T-cell (primary cell): ENCODE data around the gene STK35. TPM values are rescaled to one million over a fixed set of nuclear protein-coding genes. Genes with fewer than 3 reads are reported as not detected.

Experiments used
- ATAC-seq, 4 experiments: fragments of 200-7000 bp in 3 of 4; fragments of 150-1000 bp in 1 of 4; cut with Tn5 transposase; replicated peaks in 1 of 4; 1 replicate in 3 of 4; 2 replicates in 1 of 4; pipeline ENCODE4 v1.10.0; 2021; ENCODE audit warnings: moderate library complexity in 3 of 4, mild to moderate bottlenecking in 2 of 4, moderate number of reproducible peaks in 1 of 4
- CTCF ChIA-PET, 2 donors: fragments of 300-600 bp; sonication (Branson Sonifier 250); formaldehyde crosslinking; loops; one replicate each; lab custom pipeline; 2022; ENCODE audit warnings: antibody characterized with exemption in 2 of 2; lab: Charles Lee
- POLR2A ChIA-PET, 2 donors: fragments of 300-600 bp; sonication (Branson Sonifier 250); formaldehyde crosslinking; loops; one replicate each; lab custom pipeline; 2022; ENCODE audit warnings: antibody characterized with exemption in 2 of 2; lab: Charles Lee
- DNase-seq, 35 experiments: peaks; one replicate each; pipeline versions ENCODE4 v3.0.0 to v3.0.0-alpha.2; 2013 to 2023
- H3K27ac ChIP-seq: one replicate; pipeline ENCODE4 v1.5.1; 2013; ENCODE audit warnings: low read length
- H3K27me3 ChIP-seq, 2 experiments: replicated peaks in 1 of 2; 1 replicate in 1 of 2; 2 replicates in 1 of 2; pipeline versions ENCODE4 v1.6.1 to v1.7.0; 2013; ENCODE audit warnings: low read length in 1 of 2, mixed read lengths in 1 of 2; ENCODE audit not compliant: control insufficient read depth in 2 of 2, insufficient read depth in 2 of 2; ENCODE audit errors: extremely low read depth in 1 of 2
- H3K36me3 ChIP-seq, 2 donors: 1 replicate in 1 of 2; 2 replicates in 1 of 2; pipeline versions ENCODE4 v1.6.1 to v1.7.0; 2013; ENCODE audit warnings: low read length in 1 of 2; ENCODE audit not compliant: control insufficient read depth in 2 of 2, insufficient read depth in 1 of 2; ENCODE audit errors: extremely low read depth in 1 of 2
- H3K4me1 ChIP-seq, 2 experiments: 1 replicate in 1 of 2; 2 replicates in 1 of 2; pipeline versions ENCODE4 v1.6.1 to v1.7.0; 2013; ENCODE audit warnings: low read length in 2 of 2, mixed read lengths in 1 of 2; ENCODE audit not compliant: insufficient read depth in 2 of 2, control insufficient read depth in 1 of 2; ENCODE audit errors: extremely low read depth in 1 of 2
- H3K4me3 ChIP-seq, 2 donors: 1 replicate in 1 of 2; 2 replicates in 1 of 2; pipeline versions ENCODE4 v1.5.1 to v1.7.0; 2013; ENCODE audit warnings: mild to moderate bottlenecking in 2 of 2, low read length in 1 of 2, moderate library complexity in 1 of 2; ENCODE audit not compliant: control insufficient read depth in 1 of 2; ENCODE audit errors: extremely low read depth in 1 of 2
- H3K9me3 ChIP-seq: 2 replicates; pipeline ENCODE4 v1.7.0; 2013
- H3K27ac Mint-ChIP-seq, 2 donors: one replicate each; pipeline ENCODE4 v1.8.0; 2020 to 2021; ENCODE audit warnings: mild to moderate bottlenecking in 2 of 2, mixed read lengths in 2 of 2
- H3K27me3 Mint-ChIP-seq, 2 donors: one replicate each; pipeline ENCODE4 v1.8.0; 2021 to 2022; ENCODE audit warnings: mixed read lengths in 2 of 2
- H3K36me3 Mint-ChIP-seq: one replicate; pipeline ENCODE4 v1.8.0; 2021; ENCODE audit warnings: mixed read lengths
- H3K4me1 Mint-ChIP-seq, 3 donors: one replicate each; pipeline ENCODE4 v1.8.0; 2020 to 2022; ENCODE audit warnings: mixed read lengths in 3 of 3, mild to moderate bottlenecking in 1 of 3
- H3K4me3 Mint-ChIP-seq, 3 donors: one replicate each; pipeline ENCODE4 v1.8.0; 2020 to 2022; ENCODE audit warnings: mild to moderate bottlenecking in 3 of 3, mixed read lengths in 3 of 3, moderate library complexity in 3 of 3
- H3K9me3 Mint-ChIP-seq, 3 donors: one replicate each; pipeline ENCODE4 v1.8.0; 2020 to 2022; ENCODE audit warnings: mixed read lengths in 3 of 3
- WGBS: methylation state at CpG from one replicate; pipeline ENCODE4 v1.1.5; 2013; ENCODE audit warnings: missing lambda C conversion rate; ENCODE audit not compliant: insufficient coverage; 5-methylcytosine and 5-hydroxymethylcytosine counted together
- total RNA-seq, 35 experiments: library from RNA in 6 of 35; stranded (reverse) in 6 of 35; fragments of 120-200 nt in 1 of 35; gene quantifications; one replicate each; pipeline versions ENCODE4 v1.2.1 to v1.2.4 and lab custom pipeline; 2013 to 2026

The STK35 gene
- 10 to 100 TPM; 16.2 to 20.6 (median 19.3) TPM for total RNA-seq
- 12.7 TPM for total RNA-seq (2013)
- total RNA-seq (lab: John Stamatoyannopoulos, UW) = 25.7 to 87.7 (median 49.3) reads per million in 29 experiments

GRCh38 chr20:2101057-2101864 is at the start of gene STK35:
TSS of gene STK35 (plus strand) at chr20:2101827. CDS start at chr20:2101882, 55 bp downstream.
- Histone ChIP-seq H3K9me3 (no peaks in the 10 kb centered on the region), H3K27ac (peak within 1 kb of the TSS; percentile 100), H3K27me3 (no peaks in the 10 kb centered on the region), H3K4me1 (peaks cover 27 to 34% of the 10 kb centered on the region in 2 experiments), H3K36me3 (no peaks in the 10 kb centered on the region), H3K4me3 (peak within 1 kb of the TSS; percentile 87 to 95)
- Mint-ChIP-seq H3K4me3 (peak within 1 kb of the TSS; percentile 89 to 91 (median 91)), H3K9me3 (no peaks in the 10 kb centered on the region), H3K27me3 (no peaks in the 10 kb centered on the region), H3K4me1 (peaks cover 37 to 47% (median 44%) of the 10 kb centered on the region in 3 donors), H3K36me3 (peaks cover 10% of the 10 kb centered on the region), H3K27ac (peak within 1 kb of the TSS; percentile 100)
- 3% methylated on average over 29 of the region's 32 CpGs for WGBS
- DNase-seq = peak in 1 of 35 experiments; percentile 16
- ChIA-PET POLR2A (interaction anchor here (0.6 to 1.6 kb wide), 2 partner anchors 142 to 876 kb away, joined by 3 read pairs; no protein-coding TSS in a partner anchor), CTCF (no interaction called here)
- peak in 3 of 4 experiments; percentile 24 to 43 (median 41) for ATAC-seq

- ATAC-seq = no peak
- Histone ChIP-seq H3K4me3 (no peak overlapping the region), H3K27ac (no peak overlapping the region), H3K36me3 (no peaks in the 10 kb centered on the region), H3K9me3 (no peaks in the 10 kb centered on the region), H3K27me3 (peaks cover 2 to 31% of the 10 kb centered on the region in 2 experiments), H3K4me1 (no peaks in the 10 kb centered on the region)
- ChIA-PET POLR2A (no interaction called here), CTCF (no interaction called here)
- peaks cover 26 to 53% of the 10 kb centered on the region in 2 donors for H3K27me3 Mint-ChIP-seq
- H3K27ac Mint-ChIP-seq = no peak overlapping the region
- no peaks in the 10 kb centered on the region for H3K4me1 Mint-ChIP-seq
- no peak overlapping the region for H3K4me3 Mint-ChIP-seq
- no CpG with 5 or more reads among the region's 2 CpGs for WGBS
- peaks cover 3 to 7% (median 4%) of the 10 kb centered on the region in 3 donors for H3K9me3 Mint-ChIP-seq
- no peak for DNase-seq
- no peaks in the 10 kb centered on the region for H3K36me3 Mint-ChIP-seq
These were observed 49.7 kb upstream of the STK35 start for GRCh38 chr20:2051946-2052345.

GRCh38 chr20:2052741-2053140 is 48.9 kb upstream of the STK35 start:
- ChIA-PET POLR2A (no interaction called here), CTCF (no interaction called here)
- peaks cover 33 to 60% of the 10 kb centered on the region in 2 donors for H3K27me3 Mint-ChIP-seq

GRCh38 chr20:2053615-2054014 is 48.0 kb upstream of the STK35 start:
- no peaks in the 10 kb centered on the region for H3K36me3 ChIP-seq
- H3K4me3 Mint-ChIP-seq = no peak overlapping the region
- POLR2A ChIA-PET = no interaction called here
- no peaks in the 10 kb centered on the region for H3K4me1 Mint-ChIP-seq
- ATAC-seq (no peak), DNase-seq (no peak)
- H3K27me3 ChIP-seq = peaks cover 2 to 35% of the 10 kb centered on the region in 2 experiments
- H3K4me1 ChIP-seq = no peaks in the 10 kb centered on the region
- CTCF ChIA-PET = no interaction called here
- no peaks in the 10 kb centered on the region for H3K9me3 ChIP-seq
- H3K4me3 ChIP-seq = no peak overlapping the region
- H3K9me3 Mint-ChIP-seq = peaks cover 11 to 20% (median 14%) of the 10 kb centered on the region in 3 donors
- peaks cover 2% of the 10 kb centered on the region for H3K36me3 Mint-ChIP-seq
- H3K27ac Mint-ChIP-seq = no peak overlapping the region
- H3K27me3 Mint-ChIP-seq = peaks cover 36 to 65% of the 10 kb centered on the region in 2 donors
- H3K27ac ChIP-seq = no peak overlapping the region

More at GRCh38 chr20:2052741-2053140, 48.9 kb upstream of the STK35 start:
- Histone ChIP-seq H3K4me3 (no peak overlapping the region), H3K27me3 (peaks cover 2 to 35% of the 10 kb centered on the region in 2 experiments), H3K36me3 (no peaks in the 10 kb centered on the region), H3K9me3 (no peaks in the 10 kb centered on the region), H3K27ac (no peak overlapping the region), H3K4me1 (no peaks in the 10 kb centered on the region)
- H3K36me3 Mint-ChIP-seq = peaks cover under 1% of the 10 kb centered on the region
- 33% methylated on average over 1 of the region's 1 CpG for WGBS
- no peak overlapping the region for H3K4me3 Mint-ChIP-seq
- DNase-seq = no peak
- no peak overlapping the region for H3K27ac Mint-ChIP-seq
- ATAC-seq = no peak
- no peaks in the 10 kb centered on the region for H3K4me1 Mint-ChIP-seq
- H3K9me3 Mint-ChIP-seq = peaks cover 4 to 11% (median 6%) of the 10 kb centered on the region in 3 donors

GRCh38 chr20:2054911-2055310 is 46.7 kb upstream of the STK35 start:
- H3K4me3 ChIP-seq = no peak overlapping the region
- Mint-ChIP-seq H3K4me3 (no peak overlapping the region), H3K36me3 (peaks cover 2% of the 10 kb centered on the region), H3K9me3 (peaks cover 11 to 21% (median 14%) of the 10 kb centered on the region in 3 donors), H3K27ac (no peak overlapping the region), H3K4me1 (no peaks in the 10 kb centered on the region), H3K27me3 (peaks cover 30 to 70% of the 10 kb centered on the region in 2 donors)
- no peaks in the 10 kb centered on the region for H3K4me1 ChIP-seq
- H3K27me3 ChIP-seq = peaks cover 2 to 28% of the 10 kb centered on the region in 2 experiments
- no peaks in the 10 kb centered on the region for H3K9me3 ChIP-seq
- H3K27ac ChIP-seq = no peak overlapping the region
- ChIA-PET CTCF (no interaction called here), POLR2A (interaction anchor here in 1 of 2 donors (0.7 kb wide), 1 partner anchor 23 kb away, joined by 3 read pairs; no protein-coding TSS in a partner anchor)
- ATAC-seq = no peak
- no peak for DNase-seq
- H3K36me3 ChIP-seq = no peaks in the 10 kb centered on the region

- peaks cover 8 to 13% (median 11%) of the 10 kb centered on the region in 3 donors for H3K9me3 Mint-ChIP-seq
- CTCF ChIA-PET = no interaction called here
- ATAC-seq (no peak), DNase-seq (no peak)
- no peak overlapping the region for H3K4me3 ChIP-seq
- H3K27me3 Mint-ChIP-seq = peaks cover 29 to 56% of the 10 kb centered on the region in 2 donors
- no peaks in the 10 kb centered on the region for H3K4me1 ChIP-seq
- no peak overlapping the region for H3K4me3 Mint-ChIP-seq
- POLR2A ChIA-PET = no interaction called here
- H3K9me3 ChIP-seq = no peaks in the 10 kb centered on the region
- no peaks in the 10 kb centered on the region for H3K4me1 Mint-ChIP-seq
- no peak overlapping the region for H3K27ac ChIP-seq
- peaks cover 2% of the 10 kb centered on the region for H3K36me3 Mint-ChIP-seq
- H3K27ac Mint-ChIP-seq = no peak overlapping the region
- no peaks in the 10 kb centered on the region for H3K36me3 ChIP-seq
- peaks cover 0 to 13% of the 10 kb centered on the region in 2 experiments for H3K27me3 ChIP-seq
- no CpG with 5 or more reads among the region's 2 CpGs for WGBS
These were observed 42.2 kb upstream of the STK35 start for GRCh38 chr20:2059411-2059810.
